Glutamatergic neuron (in vitro differentiated cells): ENCODE data around the gene DEAF1. TPM values are rescaled to one million over a fixed set of nuclear protein-coding genes. Genes with fewer than 3 reads are reported as not detected.

Experiments
- DNase-seq: peaks from one replicate; pipeline ENCODE4 v3.0.0; 2022
- H3K27ac Mint-ChIP-seq: one replicate; pipeline ENCODE4 v1.8.0; 2020; ENCODE audit warnings: mild to moderate bottlenecking, mixed read lengths, inconsistent platforms; ENCODE audit not compliant: unreplicated experiment
- H3K27me3 Mint-ChIP-seq: one replicate; pipeline ENCODE4 v1.8.0; 2020; ENCODE audit warnings: mild to moderate bottlenecking, moderate library complexity, mixed read lengths, inconsistent platforms; ENCODE audit not compliant: unreplicated experiment
- H3K36me3 Mint-ChIP-seq: one replicate; pipeline ENCODE4 v1.8.0; 2020; ENCODE audit warnings: mild to moderate bottlenecking, mixed read lengths, inconsistent platforms; ENCODE audit not compliant: unreplicated experiment
- H3K4me1 Mint-ChIP-seq: one replicate; pipeline ENCODE4 v1.8.0; 2020; ENCODE audit warnings: mild to moderate bottlenecking, low read depth, mixed read lengths, inconsistent platforms; ENCODE audit not compliant: unreplicated experiment
- H3K4me3 Mint-ChIP-seq: one replicate; pipeline ENCODE4 v1.8.0; 2020; ENCODE audit warnings: mild to moderate bottlenecking, mixed read lengths, inconsistent platforms; ENCODE audit not compliant: unreplicated experiment
- H3K9me3 Mint-ChIP-seq: one replicate; pipeline ENCODE4 v1.8.0; 2020; ENCODE audit warnings: mild to moderate bottlenecking, moderate library complexity, mixed read lengths, inconsistent platforms; ENCODE audit not compliant: unreplicated experiment
- total RNA-seq: library from RNA; stranded (reverse); fragmentation: NEBNext Ultra II Directional; extraction: Animal tissue kit (Norgen Biotek cat#: 25700); gene quantifications from one replicate; pipeline ENCODE4 v1.2.1, GENCODE V29; 2021; ENCODE audit not compliant: unreplicated experiment
- TF ChIP-seq, protein P1 (sequence below): fragments of 200-600 bp; sonication (generic); IDR thresholded peaks from one replicate; pipeline ENCODE4 v1.5.0; 2021; ENCODE audit not compliant: partially characterized antibody, unreplicated experiment

The DEAF1 gene
- total RNA-seq, 1 donor from 2014 or later = 51.5 TPM

GRCh38 chr11:724049-724777, 29.2 kb upstream of the DEAF1 start:
- peaks cover 10% of the 10 kb centered on the region for H3K27me3 Mint-ChIP-seq
- DNase-seq = no peak
- no peaks in the 10 kb centered on the region for H3K4me1 Mint-ChIP-seq
- no peak overlapping the region for H3K27ac Mint-ChIP-seq
- H3K36me3 Mint-ChIP-seq = no peaks in the 10 kb centered on the region
- TF ChIP-seq, protein P1, sequence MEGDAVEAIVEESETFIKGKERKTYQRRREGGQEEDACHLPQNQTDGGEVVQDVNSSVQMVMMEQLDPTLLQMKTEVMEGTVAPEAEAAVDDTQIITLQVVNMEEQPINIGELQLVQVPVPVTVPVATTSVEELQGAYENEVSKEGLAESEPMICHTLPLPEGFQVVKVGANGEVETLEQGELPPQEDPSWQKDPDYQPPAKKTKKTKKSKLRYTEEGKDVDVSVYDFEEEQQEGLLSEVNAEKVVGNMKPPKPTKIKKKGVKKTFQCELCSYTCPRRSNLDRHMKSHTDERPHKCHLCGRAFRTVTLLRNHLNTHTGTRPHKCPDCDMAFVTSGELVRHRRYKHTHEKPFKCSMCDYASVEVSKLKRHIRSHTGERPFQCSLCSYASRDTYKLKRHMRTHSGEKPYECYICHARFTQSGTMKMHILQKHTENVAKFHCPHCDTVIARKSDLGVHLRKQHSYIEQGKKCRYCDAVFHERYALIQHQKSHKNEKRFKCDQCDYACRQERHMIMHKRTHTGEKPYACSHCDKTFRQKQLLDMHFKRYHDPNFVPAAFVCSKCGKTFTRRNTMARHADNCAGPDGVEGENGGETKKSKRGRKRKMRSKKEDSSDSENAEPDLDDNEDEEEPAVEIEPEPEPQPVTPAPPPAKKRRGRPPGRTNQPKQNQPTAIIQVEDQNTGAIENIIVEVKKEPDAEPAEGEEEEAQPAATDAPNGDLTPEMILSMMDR = no peak
- peaks cover 3% of the 10 kb centered on the region for H3K9me3 Mint-ChIP-seq
- H3K4me3 Mint-ChIP-seq = no peak overlapping the region

DNA sequence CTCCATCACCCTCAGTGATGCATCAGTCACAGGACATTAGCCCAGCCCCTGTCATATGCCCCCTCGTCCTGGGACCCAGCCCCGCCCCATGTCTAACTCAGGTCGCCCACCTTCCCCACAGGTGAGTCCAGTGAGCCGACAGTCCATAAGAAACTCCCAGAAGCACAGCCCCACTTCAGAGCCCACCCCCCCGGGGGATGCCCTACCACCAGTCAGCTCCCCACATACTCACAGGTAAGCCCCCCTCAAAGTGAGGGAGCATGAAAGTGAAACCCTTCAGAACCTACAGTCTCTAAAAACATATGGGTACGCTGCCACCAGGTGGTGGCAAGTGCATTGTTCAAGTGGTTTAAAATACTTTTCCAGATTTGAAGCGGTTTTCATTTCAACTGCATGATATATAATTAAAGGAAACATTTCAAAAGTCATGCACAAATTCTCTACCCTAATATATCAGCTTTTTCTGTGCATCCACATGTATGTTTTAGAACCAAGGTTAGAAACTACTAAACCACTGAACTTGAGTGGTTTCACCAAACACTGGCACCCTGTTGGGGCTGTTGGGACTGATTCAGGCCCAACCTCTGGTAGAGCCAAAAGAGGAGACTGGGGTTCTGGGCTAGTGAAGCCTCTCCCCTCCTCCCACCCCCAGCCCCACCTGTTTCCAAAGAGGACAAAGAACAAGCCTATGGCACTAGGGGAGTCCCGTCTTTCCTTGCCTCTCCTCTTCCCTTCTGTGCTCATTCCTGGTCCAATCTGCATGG, 28.3 kb upstream of the DEAF1 start:
- H3K36me3 Mint-ChIP-seq = no peaks in the 10 kb centered on the region
- H3K9me3 Mint-ChIP-seq = peaks cover 3% of the 10 kb centered on the region
- TF ChIP-seq, protein P1 = peak; percentile 71
- DNase-seq = no peak
- no peak overlapping the region for H3K4me3 Mint-ChIP-seq
- H3K27ac Mint-ChIP-seq = no peak overlapping the region
- no peaks in the 10 kb centered on the region for H3K4me1 Mint-ChIP-seq
- H3K27me3 Mint-ChIP-seq = peaks cover 12% of the 10 kb centered on the region

DNA sequence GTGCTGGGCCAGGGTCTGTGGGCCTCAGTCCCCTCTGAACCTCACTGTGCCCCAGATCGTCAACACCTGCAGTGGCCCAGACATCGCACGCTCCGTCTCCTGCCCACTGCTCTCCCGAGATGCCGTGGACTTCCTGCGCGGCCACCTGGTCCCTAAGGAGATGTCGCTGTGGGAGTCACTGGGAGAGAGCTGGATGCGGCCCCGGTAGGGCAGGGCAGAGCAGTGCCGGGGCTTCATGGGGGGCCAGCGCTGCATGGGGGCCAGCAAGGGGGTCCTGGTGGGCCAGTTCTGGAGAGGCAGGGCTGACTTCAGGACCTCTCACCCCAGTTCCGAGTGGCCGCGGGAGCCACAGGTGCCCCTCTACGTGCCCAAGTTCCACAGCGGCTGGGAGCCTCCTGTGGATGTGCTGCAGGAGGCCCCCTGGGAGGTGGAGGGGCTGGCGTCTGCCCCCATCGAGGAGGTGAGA, 27.4 kb upstream of the DEAF1 start:
- H3K9me3 Mint-ChIP-seq = peaks cover 3% of the 10 kb centered on the region
- H3K36me3 Mint-ChIP-seq = no peaks in the 10 kb centered on the region
- DNase-seq = no peak
- TF ChIP-seq, protein P1 = no peak
- no peak overlapping the region for H3K27ac Mint-ChIP-seq
- no peak overlapping the region for H3K4me3 Mint-ChIP-seq
- H3K27me3 Mint-ChIP-seq = peaks cover 12% of the 10 kb centered on the region
- no peaks in the 10 kb centered on the region for H3K4me1 Mint-ChIP-seq

DNA sequence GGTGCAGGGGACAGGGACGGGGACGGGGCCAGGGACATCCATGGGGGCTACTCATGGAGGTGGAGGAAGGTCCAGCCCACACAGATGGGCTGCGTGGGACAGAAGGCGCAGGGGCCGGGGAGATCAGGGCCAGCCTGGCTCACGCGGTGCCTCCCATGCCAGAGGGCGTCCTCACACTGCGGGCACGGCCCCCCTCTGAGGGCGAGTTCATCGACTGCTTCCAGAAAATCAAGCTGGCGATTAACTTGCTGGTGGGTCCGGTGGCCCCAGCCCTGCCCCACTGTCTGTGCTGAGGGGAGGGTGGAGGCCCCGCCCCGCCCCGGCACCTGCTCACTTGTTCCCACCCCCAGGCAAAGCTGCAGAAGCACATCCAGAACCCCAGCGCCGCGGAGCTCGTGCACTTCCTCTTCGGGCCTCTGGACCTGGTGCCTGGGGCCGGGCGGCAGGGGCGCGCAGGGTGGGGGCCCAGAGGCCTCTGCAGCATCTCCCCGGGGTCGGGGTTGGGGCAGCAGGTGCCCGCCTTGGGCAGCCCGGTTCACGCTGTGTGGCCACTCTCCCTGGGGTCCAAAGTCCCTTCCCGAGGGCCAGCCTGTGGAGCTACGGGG, 26.8 kb upstream of the DEAF1 start:
- Mint-ChIP-seq H3K36me3 (no peaks in the 10 kb centered on the region), H3K9me3 (peaks cover 2% of the 10 kb centered on the region), H3K4me1 (no peaks in the 10 kb centered on the region), H3K27ac (no peak overlapping the region), H3K27me3 (peaks cover 12% of the 10 kb centered on the region), H3K4me3 (no peak overlapping the region)
- DNase-seq = no peak
- TF ChIP-seq, protein P1 = no peak

DNA sequence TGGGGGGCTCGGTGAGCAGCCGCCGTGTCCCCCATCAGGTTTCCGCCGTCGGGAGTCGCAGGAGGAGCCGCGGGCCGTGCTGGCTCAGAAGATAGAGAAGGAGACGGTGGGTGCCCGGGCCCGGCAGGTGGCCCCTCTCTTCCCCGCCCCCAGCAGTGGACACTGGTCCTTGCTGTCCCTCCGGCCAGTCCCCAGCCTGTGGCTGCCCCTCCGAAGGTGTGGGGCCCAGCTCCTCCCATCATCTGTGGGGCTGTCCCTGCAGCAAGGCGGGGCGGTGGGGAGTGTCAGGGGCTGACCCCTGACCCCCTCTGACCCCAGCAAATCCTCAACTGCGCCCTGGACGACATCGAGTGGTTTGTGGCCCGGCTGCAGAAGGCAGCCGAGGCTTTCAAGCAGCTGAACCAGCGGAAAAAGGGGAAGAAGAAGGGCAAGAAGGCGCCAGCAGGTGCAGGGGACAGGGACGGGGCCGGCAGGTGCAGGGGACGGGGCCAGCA, 26.3 kb upstream of the DEAF1 start:
- H3K4me1 Mint-ChIP-seq = no peaks in the 10 kb centered on the region
- no peak overlapping the region for H3K4me3 Mint-ChIP-seq
- H3K27me3 Mint-ChIP-seq = peaks cover 12% of the 10 kb centered on the region
- no peaks in the 10 kb centered on the region for H3K36me3 Mint-ChIP-seq
- H3K9me3 Mint-ChIP-seq = no peaks in the 10 kb centered on the region
- H3K27ac Mint-ChIP-seq = no peak overlapping the region
- TF ChIP-seq, protein P1 = no peak
- no peak for DNase-seq
